Umbilical cord (tissue), 2 donors: Measurements from ENCODE around the gene RIMBP2. TPM values are rescaled to one million over a fixed set of nuclear protein-coding genes. Genes with fewer than 3 reads are reported as not detected.

ENCODE experiments used
- DNase-seq: peaks from one replicate; pipeline ENCODE4 v3.0.0-alpha.2; 2015; ENCODE audit warnings: low spot score
- total RNA-seq: library from RNA; depleted of rRNA; stranded (reverse); fragments of >200 nt; gene quantifications from one replicate; pipeline ENCODE4 v1.2.3, GENCODE V29; 2014; ENCODE audit warnings: low replicate concordance; ENCODE audit not compliant: insufficient read depth

Gene RIMBP2
- total RNA-seq, 1 donor from 2014 or later = 1.9 TPM

DNA sequence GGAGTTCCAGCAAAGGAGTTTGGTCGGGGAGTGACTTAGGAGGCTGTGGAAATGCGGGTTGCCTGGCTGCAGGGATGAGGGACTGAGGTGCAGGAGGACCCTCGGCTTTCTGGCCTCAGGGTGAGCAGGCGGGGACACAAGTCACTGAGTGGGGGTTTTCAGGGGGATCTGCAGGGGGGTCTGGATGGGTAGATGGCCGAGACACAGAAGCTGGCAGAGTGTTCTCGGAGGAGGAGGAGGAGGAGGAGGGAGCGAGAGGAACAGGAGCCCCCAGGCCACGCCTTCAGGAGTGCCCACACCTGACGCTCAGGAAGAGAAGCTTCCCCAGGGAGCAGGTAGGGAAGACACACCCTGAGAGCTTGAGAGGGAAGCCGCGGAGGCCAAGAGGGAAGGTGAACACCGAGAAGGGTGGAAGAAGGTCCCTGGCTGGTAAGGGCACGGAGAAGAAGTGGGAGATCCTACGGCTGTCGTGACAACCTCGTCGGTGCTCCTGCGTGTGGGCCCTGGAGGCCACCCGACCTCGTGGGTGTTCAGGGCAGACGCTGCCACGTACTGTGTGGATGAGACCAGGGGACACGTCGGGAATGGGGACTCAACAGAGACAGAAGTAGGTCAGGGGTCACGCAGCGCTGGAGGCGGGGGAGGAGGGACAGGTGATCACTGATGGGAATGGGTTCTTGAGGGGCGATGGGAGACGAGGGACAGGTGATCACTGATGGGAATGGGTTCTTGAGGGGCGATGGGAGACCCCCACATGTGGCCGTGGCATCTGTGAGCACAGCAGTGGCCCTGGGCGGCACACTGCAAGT lies 269.0 kb downstream of the RIMBP2 start:
- no peak for DNase-seq

DNA sequence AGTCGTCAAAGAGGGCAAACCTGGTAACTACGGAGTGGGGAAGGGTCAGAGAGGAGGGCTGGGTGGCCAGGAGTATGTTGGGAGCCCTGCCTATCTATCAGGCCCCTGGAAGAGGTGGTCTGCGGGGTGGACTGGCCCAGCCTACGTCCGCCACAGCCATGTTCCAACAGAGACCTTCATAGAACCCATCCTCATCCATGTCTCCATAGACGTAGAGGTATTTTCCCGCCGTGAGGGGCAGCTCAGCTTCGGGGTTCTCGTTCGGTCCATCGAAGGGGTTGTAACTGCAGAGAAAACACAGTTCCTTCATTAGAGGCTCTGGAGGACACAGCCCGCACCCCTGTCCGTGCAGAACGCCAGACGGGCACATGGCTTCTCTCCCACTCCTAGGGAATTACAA lies 271.1 kb downstream of the RIMBP2 start:
- DNase-seq = no peak

DNA sequence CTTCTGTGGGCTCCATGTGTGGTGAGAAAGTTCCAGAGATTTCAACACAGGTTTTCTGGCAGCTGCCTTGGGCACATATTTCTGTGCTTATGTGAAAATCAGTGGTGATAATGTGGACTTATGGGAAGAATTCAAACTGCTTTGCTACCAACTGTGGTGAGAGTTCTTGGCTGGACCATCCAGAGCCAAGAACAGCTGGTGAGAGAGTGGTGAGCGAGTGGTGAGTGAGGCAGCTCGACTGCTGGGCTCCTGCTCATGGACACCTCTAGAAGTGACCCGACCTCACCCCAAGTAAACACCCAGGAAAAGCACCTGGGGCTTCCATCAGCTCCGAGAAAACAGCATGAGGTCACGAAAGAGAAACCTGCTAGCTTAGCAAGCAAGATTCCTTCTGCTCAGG lies 272.0 kb downstream of the RIMBP2 start:
- DNase-seq = peak; percentile 3

DNA sequence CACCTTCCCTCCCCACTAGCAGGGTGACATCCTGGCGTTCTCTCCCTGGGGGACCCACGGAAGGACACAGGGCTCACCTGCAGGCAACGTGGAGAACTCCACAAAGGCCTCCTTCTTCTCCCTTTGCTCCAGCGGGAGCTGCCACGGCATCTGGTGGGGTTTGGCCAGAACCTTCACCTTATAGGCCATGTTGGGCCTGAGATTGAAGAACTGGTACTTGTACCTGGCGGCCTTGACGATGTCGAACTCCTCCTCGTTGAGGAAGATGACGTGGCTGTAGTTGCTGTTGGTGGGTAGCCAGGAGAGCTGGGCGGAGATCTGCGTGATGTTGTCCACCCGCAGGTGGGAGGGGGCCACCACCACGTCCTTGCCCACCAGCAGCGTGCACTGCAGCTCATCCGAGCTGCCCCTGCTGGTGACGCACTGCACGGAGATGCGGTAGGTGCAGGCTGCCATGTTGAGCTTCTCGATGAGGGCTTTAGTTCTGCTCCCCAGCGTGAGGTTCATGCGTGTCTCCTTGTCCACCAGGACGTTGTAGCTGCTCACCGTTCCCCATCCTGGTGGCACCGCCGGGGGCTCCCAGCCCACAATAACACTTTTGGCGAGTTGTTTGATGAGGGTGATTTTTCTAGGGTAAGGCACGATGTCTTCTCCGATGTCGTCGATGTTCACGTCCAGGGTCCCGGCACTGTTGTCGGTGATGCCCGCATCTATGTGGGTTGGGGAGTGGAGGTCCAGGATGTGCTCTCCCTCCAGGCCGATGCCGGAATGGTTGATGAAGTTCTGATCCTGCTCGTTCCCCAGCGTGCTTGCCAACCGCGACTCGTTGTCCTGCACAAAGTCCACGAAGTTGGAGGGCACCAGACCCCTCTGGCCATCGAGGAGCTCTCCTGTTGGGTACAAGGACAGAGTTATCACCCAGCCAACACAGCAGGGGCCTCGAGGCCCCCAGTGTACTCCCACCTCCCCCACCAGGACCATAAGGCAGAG lies 274.0 kb downstream of the RIMBP2 start:
- no peak for DNase-seq

DNA sequence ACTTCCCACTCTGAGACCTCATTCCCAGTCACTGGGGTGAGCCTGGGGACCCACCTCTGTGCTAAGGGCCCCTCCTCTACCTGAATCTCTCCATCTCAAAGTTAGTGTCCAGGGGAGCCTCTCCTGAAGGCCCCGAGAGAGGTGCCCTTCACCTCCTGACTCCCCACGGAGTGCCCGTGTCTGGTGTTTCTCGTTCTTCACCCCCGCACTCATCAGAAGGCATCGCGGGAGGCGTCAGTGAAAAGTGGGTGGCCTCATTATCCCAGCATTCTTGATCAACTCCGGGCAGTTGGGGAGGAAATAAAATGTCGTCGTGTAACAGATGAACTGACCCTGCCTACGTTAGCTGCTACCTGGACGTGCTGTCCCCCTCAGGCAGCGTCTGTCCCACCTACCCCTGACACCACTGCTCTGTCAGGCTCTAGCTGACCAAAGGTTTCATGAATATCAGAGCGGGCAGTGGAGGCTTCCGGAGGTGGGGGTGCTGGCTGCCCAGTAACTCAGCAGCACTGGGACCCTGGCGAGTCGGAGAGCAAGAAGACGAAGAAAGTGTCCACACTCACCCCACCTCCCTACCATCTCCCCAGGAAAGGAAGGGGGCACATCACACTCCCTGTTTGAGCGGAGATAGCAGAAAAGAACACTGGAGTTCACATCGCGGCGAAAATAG lies 275.6 kb downstream of the RIMBP2 start:
- no peak for DNase-seq

DNA sequence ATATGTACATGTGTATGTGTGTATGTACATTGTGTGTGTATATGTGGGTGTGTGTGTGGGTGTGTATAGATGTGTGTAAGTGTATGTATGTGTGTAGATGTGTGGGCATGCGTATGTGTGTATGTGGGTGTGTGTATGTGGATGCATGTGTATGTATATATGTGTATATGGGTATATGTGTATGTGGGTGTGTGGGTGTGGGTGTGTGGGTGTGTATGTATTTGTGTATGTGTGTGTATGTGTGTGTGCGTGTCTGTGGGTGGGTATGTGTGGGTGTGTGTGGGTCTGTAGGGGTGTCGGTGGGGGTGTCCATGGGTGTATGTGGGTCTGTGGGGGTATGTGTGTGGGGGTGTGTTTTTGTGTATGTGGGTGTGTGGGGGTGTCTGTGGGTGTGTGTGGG lies 276.8 kb downstream of the RIMBP2 start:
- DNase-seq = no peak

DNA sequence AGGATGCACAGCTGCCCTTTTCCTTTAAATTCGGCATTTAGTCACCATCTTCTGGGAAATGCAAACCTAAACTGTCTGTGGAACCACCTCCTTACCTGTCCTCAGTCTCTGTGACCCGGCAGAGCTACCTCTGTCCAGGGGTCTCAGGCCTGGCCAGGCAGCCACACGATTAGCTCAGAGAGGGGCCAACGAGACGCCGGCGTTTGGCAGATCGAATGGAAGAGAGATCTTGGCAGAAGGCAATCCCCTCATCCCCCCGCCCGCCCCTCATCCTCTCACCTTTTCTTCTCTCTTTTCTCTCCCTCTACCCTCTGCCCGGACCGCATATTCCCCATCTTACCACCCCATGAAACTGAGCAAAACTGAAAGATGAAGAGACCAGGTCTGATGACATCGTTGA lies 277.4 kb downstream of the RIMBP2 start:
- DNase-seq = no peak

DNA sequence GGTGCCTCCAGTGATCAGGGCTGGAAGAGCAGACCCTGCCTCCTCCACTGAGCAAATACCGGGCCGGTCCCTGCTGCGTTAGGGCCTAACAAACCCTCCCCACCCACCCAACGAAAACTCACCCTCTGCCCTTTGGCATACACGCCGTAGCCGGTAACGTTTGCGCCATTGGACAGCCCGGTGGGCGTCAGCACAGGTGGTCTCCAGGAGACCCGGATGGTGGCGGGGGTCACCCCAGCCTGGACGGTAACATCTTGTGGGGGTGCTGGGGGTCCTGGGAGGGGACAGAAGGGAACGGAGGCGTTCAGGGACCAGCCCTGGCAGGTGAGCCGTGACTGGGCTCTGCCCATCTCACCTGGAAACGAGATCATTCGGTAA lies 277.9 kb downstream of the RIMBP2 start:
- no peak for DNase-seq

DNA sequence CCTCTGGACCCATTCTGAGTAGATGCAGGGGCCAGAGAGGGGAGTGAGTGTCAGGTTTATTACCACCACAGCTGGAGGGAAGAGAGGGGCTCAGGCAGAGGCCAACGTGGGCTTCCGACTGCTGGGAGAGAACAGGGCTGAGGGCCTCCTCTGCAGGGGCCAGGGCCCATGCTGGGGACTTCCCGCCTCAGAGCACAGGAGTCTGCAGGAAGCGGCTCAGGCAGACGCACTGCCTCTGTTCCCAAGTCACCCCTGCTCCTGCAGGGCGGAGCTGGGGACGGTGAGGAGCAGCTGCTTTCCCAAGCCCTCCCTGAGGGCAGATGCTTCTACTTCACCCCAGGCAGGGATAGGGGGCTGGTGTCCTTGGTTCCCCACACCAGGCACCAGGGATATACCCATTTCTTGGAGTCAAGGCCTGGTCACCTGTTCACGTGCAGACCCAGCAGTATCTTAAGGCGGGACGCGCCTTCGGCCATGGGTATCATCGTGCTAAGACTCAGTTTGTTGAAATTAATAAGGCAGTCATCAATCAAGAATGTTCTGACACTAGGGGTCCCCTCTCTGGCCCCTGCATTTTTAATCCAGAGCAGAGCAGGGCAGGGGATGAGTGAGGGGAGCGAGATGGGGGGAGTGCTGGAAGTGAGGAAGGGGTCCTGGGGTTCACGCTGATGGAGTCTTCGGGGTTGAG lies 278.4 kb downstream of the RIMBP2 start:
- no peak for DNase-seq

DNA sequence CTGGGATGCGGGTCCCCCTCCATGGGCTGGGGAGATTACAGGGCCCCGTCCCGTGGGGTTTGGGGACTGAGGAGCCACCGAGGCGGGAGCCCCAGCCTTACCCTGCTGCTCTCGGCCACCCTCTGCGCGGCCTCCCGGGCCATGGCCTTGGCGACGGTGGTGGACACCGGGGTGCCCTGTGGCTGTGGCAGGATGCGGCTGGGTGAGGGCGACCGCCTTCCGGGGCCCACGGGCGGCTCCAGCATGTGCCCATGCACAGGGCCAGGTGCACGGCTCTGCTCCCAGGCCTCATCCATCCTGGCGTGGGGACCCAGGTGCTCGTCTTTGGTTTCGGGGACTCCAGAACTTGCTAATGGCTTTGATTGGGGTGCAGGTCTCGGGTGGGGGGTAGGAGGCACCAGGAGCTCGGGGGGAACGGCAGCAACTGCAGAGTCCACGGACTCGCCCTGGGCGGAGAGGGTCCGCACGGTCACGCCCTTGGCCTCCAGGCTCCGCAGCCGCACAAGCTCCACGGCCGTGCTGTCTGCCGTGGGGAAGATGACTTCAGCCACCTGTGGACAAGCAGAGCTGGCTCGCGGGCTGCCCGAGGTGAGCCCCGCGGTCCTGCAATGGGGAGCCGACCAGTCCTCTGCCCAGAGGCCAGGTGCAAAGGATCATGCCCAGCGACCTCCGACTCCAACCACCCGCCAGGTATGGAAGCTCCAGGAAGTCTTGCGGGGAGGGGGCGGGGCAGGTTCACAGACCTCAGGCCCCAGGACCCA lies 279.2 kb downstream of the RIMBP2 start:
- no peak for DNase-seq

DNA sequence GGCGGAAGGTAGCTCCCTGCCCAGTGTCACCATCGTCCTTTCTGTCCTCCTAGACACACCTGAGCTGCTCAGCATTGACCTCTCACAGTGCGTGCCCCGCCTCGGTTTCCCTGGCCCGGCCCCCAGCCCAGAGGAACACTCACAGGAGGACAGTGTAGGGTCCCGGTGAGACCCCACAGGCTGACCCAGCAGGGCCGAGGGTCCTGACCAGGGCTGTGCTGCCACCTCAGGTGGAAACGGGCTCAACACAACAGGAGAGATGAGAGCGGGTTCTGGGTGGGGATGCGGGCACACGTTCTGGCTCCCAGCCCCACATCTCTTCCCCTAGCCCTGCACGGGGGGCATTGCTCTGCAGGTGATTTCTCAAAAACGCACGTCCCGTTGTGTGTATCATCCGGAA lies 280.3 kb downstream of the RIMBP2 start:
- no peak for DNase-seq

DNA sequence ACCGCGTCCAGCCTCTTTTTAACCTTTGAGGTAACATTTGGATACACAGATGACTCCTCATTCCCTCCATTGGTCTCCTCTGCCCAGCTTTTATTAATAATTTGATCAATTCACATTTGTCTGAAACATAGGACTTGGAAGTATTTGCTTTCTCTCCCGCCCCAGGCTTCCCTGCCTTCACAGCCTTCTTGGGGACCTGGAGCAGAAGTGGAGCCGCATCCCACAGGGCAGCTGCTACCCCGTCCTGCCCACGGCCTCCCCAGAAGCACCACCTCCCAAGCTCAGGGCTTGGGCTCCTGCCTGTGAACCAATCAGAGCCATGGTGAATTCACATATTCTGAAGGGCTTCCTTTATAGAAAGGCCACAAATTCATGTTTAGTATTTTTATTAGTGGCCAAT lies 280.8 kb downstream of the RIMBP2 start:
- no peak for DNase-seq

DNA sequence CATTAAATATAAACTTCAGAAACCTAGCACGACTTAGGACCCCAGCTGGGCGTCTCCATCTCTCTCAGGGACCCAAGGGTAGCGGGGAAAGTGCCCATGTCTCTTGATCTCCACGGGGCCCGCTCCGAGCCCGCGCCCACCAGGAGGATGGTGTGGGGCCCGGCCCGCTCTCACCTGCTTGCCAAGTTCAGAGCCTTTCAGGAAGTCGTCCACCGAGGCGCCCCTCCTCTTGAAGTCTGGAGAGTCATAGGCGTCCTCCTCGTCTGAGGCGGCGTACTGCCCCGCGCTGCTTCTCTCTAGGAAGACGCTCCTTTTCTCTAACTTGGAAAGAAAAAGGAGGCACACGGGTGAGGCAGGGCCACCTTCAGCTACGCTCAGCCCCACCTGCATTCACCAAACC lies 281.5 kb downstream of the RIMBP2 start:
- DNase-seq = no peak

DNA sequence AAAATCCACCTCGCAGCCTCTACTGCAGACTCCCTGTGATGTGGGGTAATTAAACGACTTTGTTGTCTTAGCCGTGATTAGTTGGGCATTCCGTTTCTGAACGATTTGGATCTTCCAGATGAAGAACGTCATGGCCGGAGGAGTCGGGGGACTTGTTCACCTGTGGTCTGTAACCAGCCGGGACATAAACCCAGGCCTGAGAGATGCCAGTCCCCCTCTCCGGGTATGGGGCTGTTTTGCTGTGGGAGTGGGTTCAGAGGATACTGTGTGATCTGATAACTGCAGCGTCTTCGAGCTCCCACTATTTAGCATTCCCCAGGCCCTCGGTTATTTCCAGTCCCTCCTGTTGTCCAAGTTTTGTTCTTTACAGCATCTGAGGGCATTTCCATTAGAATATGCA lies 282.3 kb downstream of the RIMBP2 start:
- no peak for DNase-seq

DNA sequence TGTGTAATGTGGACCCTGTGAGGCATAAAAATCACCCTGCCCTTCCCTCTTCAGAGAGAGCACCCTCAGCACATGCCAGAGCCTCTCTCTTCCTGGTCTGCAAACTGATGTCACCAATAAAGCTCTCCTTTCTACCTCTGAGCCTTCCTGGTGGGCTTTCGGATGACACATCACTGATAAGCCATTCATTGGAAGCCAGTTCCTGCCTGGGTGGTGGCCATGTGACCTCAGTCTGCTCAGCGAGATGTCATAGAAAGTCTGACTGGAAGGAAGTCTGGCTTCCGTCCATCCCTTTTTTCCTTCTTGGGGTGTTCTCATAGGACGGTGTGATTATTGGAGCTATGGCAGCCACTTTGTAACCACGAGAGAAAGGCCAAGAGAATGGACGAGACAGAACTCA lies 282.7 kb downstream of the RIMBP2 start:
- no peak for DNase-seq

DNA sequence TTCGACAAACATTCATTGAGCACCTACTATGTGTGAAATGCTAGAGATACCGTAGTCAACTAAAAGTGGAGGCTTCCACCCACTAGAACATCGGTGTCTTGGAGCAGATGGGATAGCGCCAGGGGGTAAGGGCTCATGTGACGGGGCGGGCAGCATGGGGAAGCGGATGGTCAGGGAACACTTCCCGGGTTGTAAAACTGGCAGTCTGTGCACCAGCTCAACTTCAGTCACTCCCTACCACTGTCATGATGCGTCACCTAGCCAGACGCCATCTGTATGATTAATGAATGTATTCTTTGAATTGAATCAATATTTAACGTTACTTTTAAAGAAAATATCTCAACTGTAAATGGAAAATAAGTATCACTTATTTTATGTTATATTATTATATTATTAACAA lies 284.9 kb downstream of the RIMBP2 start:
- DNase-seq = no peak

DNA sequence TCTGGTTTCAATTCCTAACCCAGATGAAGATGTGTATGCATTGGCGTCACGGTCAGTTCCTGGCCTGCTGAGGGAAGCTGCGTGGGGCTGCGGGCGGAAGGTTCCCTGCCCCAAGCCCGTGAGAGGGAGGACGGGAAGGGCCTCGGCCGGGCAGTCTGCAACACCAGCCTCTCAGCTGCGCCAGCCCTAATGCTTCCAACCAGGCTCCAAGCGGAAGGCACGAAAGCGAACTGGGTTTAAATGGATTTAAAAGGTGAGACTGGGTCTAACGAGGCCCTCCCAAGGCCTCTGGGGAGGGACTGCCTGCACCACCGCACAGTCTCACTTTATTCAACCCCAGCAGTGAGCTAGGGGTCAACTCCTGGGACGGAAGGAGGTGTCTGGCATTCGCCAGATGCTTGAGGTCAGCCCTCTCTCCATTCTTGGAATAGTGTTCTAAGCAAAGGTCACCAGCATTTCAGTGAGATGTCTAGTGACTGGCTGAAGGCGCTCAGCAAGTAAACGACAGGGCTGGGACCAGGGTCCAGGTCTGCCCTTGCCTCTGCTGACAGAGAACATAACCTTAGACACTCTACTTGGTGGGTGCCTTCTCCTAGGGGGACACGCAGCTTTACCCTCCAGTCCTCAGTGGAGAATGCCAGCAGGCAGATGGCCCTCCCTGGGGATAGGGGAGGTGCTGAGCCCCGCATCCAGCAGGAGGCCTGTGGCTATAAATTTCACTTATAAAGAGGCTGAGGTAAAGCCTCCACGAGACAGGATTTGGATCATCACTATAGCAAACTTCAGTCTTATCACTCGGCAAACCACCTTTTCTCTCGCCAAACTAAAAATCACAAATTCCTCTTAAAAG lies 286.2 kb downstream of the RIMBP2 start:
- no peak for DNase-seq

DNA sequence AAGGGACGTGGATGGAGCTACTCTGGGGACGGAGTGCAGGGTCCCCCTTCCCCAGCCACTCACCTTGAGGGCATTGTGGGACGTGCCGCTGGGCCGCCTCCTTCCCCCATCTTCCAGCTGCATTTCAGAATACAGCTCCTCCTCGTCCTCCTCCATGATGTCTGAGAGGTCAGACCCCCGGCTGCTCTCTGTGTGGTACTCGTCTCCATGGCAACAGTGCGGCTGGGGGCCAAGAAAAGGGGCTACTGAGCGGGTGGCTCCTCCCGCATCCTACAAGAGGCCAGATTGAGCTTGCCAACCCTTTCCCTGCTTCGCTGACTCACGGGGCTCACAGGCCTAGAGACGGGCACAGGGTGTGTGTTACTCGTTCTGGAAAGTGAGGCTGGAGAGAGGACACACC lies 288.0 kb downstream of the RIMBP2 start:
- DNase-seq = no peak

DNA sequence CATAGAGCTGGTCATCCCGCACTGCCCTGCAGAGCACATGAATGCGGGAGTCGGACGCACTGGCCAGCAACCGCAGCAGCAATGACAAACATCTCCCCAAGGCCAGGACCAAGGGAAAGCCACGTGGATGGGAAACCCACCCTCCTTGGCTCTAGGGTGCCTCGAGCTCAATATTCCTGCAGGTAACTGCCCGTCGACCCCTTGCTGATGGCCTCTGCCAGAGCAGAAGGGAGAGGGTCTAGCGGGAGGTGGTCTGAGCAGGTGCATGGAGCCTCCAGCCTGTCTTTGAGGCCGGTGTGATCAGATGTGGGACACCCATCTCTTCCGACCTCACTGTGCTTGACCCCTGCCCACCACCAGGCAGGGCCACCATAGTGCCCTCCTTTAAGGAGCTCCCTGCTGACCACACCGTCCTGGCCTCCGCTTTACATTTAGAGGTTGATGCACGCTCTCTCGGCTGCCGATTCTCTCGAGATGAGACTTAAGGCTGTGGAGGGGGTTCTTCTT lies 288.7 kb downstream of the RIMBP2 start:
- no peak for DNase-seq
